Neural cell (in vitro differentiated cells): ENCODE data around the gene PLBD2. TPM values are rescaled to one million over a fixed set of nuclear protein-coding genes. Genes with fewer than 3 reads are reported as not detected.

Experiments used
- H2AFZ ChIP-seq: fragments of 200-600, 300-800 bp; sonication (generic), shearing (Covaris generic); 2 replicates; pipeline ENCODE4 v1.6.0; 2014; ENCODE audit warnings: low read depth, mild to moderate bottlenecking, antibody characterized with exemption, low read length, moderate library complexity
- H3F3A ChIP-seq: fragments of 200-600 bp; shearing (Covaris generic); 2 replicates; pipeline ENCODE4 v1.6.1; 2016; ENCODE audit warnings: mild to moderate bottlenecking, moderate library complexity, mixed read lengths, antibody characterized with exemption, low read length; ENCODE audit not compliant: insufficient read depth, poor library complexity, severe bottlenecking
- H3K27ac ChIP-seq: fragments of 200-600, 300-800 bp; sonication (generic), shearing (Covaris generic); 2 replicates; pipeline ENCODE4 v1.5.1; 2014; ENCODE audit warnings: mild to moderate bottlenecking, low read length, moderate library complexity
- H3K27me3 ChIP-seq: fragments of 300-800, 200-600 bp; sonication (generic), shearing (Covaris generic); 2 replicates; pipeline ENCODE4 v1.6.0; 2014; ENCODE audit warnings: mild to moderate bottlenecking, low read depth, low read length, moderate library complexity; ENCODE audit not compliant: insufficient read depth
- H3K36me3 ChIP-seq: fragments of 300-800, 200-600 bp; sonication (generic), shearing (Covaris generic); 2 replicates; pipeline ENCODE4 v1.5.1; 2014; ENCODE audit warnings: mild to moderate bottlenecking, antibody characterized with exemption, low read length, moderate library complexity; ENCODE audit not compliant: insufficient read depth
- H3K4me2 ChIP-seq: fragments of 300-800, 200-600 bp; sonication (generic), shearing (Covaris generic); 2 replicates; pipeline ENCODE4 v1.6.0; 2014; ENCODE audit warnings: mild to moderate bottlenecking, low read length
- H3K4me3 ChIP-seq: fragments of 300-800, 200-600 bp; sonication (generic), shearing (Covaris generic); 2 replicates; pipeline ENCODE4 v1.5.1; 2014; ENCODE audit warnings: mild to moderate bottlenecking, low read length, moderate library complexity
- H3K79me2 ChIP-seq: fragments of 200-600 bp; shearing (Covaris generic); replicated peaks from 2 replicates; pipeline ENCODE4 v1.6.0; 2014; ENCODE audit warnings: mild to moderate bottlenecking, low read length, moderate library complexity; ENCODE audit not compliant: insufficient read depth
- H3K9ac ChIP-seq: fragments of 300-800, 200-600 bp; sonication (generic), shearing (Covaris generic); 2 replicates; pipeline ENCODE4 v1.6.1; 2016; ENCODE audit warnings: mild to moderate bottlenecking, low read length, mixed read lengths
- H3K9me2 ChIP-seq: fragments of 200-600 bp; shearing (Covaris generic); 2 replicates; pipeline ENCODE4 v1.6.1; 2016; ENCODE audit warnings: mild to moderate bottlenecking, low read length, mixed read lengths; ENCODE audit not compliant: insufficient read depth
- H3K9me3 ChIP-seq: fragments of 200-600, 300-800 bp; sonication (generic), shearing (Covaris generic); 2 replicates; pipeline ENCODE4 v1.6.1; 2016; ENCODE audit warnings: mild to moderate bottlenecking, mixed run types, low read length, moderate library complexity, mixed read lengths
- H4K20me1 ChIP-seq: fragments of 200-600 bp; shearing (Covaris generic); 2 replicates; pipeline ENCODE4 v1.6.1; 2016; ENCODE audit warnings: mild to moderate bottlenecking, mixed run types; ENCODE audit not compliant: insufficient read depth
- EP300 ChIP-seq: fragments of 450-650 bp; conservative IDR thresholded peaks from 2 replicates; pipeline ENCODE4 v1.6.1; 2014; ENCODE audit warnings: antibody characterized with exemption, mild to moderate bottlenecking, moderate library complexity; ENCODE audit not compliant: poor library complexity, severe bottlenecking
- EZH2 ChIP-seq: fragments of 200-600, 300-800 bp; shearing (Covaris generic), sonication (generic); IDR thresholded peaks from 2 replicates; pipeline ENCODE4 v1.6.1; 2014; ENCODE audit warnings: antibody characterized with exemption, low read length, borderline replicate concordance, mild to moderate bottlenecking; ENCODE audit not compliant: insufficient read depth, poor library complexity, severe bottlenecking
- MXI1 ChIP-seq: fragments of 450-650 bp; conservative IDR thresholded peaks from 2 replicates; pipeline ENCODE4 v1.6.1; 2014; ENCODE audit warnings: antibody characterized with exemption, mild to moderate bottlenecking; ENCODE audit not compliant: poor library complexity, severe bottlenecking
- POLR2AphosphoS5 ChIP-seq: IDR thresholded peaks from 2 replicates; pipeline ENCODE4 v1.6.1; 2012
- RAD21 ChIP-seq: fragments of 450-650 bp; conservative IDR thresholded peaks from 2 replicates; pipeline ENCODE4 v1.6.1; 2014; ENCODE audit warnings: antibody characterized with exemption, mild to moderate bottlenecking, moderate library complexity
- SMC3 ChIP-seq: fragments of 450-650 bp; conservative IDR thresholded peaks from 2 replicates; pipeline ENCODE4 v1.6.1; 2014; ENCODE audit warnings: antibody characterized with exemption, mild to moderate bottlenecking, moderate library complexity; ENCODE audit not compliant: poor library complexity
- TAF1 ChIP-seq: IDR thresholded peaks from 2 replicates; pipeline ENCODE4 v1.6.1; 2012; ENCODE audit warnings: low read depth
- polyA plus RNA-seq: library from polyadenylated mRNA; depleted of rRNA; stranded (reverse); fragments of >200 nt; gene quantifications from 2 replicates; pipeline ENCODE4 v1.2.3, GENCODE V29; 2014
- TF ChIP-seq, protein P1 (sequence below): fragments of 450-650 bp; IDR thresholded peaks from 2 replicates; pipeline ENCODE4 v1.5.1; 2014; ENCODE audit warnings: antibody characterized with exemption, mild to moderate bottlenecking, moderate library complexity; ENCODE audit not compliant: poor library complexity, severe bottlenecking
- TF ChIP-seq, protein P2 (sequence below): IDR thresholded peaks from 2 replicates; pipeline ENCODE4 v1.6.1; 2012; ENCODE audit warnings: borderline replicate concordance

Gene PLBD2
- polyA plus RNA-seq, 1 donor from 2014 or later = 4.8 TPM

DNA sequence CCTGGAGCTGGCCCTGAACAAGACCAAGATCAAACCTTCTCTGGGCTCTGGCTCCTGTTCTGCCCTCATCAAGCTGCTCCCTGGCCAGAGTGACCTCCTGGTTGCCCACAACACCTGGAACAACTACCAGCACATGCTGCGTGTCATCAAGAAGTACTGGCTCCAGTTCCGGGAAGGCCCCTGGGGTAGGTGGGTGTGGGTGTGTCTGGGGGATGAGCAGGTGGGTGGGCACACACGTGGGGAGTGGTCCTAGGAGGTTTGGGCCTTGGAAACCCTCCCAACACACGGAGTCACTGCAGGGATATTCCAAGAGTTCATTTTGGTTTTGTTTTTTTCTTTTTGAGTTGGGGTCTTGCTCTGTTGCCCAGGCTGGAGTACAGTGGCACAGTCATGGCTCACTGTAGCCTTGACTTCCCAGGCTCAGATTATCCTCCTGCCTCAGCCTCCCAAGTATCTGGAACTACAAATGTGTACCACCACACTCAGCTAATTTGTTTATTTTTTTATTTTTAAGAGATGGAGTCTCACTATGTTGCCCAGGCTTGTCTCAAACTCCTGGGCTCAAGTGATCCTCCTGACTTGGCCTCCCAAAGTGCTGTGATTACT, 16.5 kb downstream of the PLBD2 start (continued):
- TF ChIP-seq MXI1 = no peak
- TF ChIP-seq POLR2AphosphoS5 = no peak

DNA sequence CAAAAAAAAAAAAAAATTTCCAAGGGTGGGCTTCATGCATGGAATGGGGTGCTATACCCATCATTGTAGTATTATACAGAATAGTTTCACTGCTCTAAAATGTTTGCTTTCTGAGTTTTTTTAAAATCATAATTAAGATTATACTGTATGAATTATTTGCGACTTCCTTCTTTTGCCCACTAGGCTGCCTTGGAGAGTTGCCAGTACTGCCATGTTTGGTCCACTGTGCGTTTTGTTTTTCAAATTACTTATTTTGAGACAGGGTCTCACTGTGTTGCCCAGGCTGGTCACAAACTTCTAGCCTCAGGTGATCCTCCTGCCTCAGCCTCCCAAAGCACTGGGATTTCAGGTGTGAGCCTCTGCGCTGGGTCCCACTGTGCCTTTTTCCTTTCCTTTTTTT, 19.9 kb downstream of the PLBD2 start:
- no peaks in the 10 kb centered on the region for H3K27me3 ChIP-seq
- H4K20me1 ChIP-seq = no peaks in the 10 kb centered on the region
- no peaks in the 10 kb centered on the region for H3K36me3 ChIP-seq
- H3K27ac ChIP-seq = no peak overlapping the region
- H3K79me2 ChIP-seq = no peaks in the 10 kb centered on the region
- no peaks in the 10 kb centered on the region for H3F3A ChIP-seq
- TF ChIP-seq EZH2 (no peak), MXI1 (no peak), EP300 (no peak), TAF1 (no peak), RAD21 (no peak), SMC3 (no peak), POLR2AphosphoS5 (no peak)
- TF ChIP-seq, protein P1, sequence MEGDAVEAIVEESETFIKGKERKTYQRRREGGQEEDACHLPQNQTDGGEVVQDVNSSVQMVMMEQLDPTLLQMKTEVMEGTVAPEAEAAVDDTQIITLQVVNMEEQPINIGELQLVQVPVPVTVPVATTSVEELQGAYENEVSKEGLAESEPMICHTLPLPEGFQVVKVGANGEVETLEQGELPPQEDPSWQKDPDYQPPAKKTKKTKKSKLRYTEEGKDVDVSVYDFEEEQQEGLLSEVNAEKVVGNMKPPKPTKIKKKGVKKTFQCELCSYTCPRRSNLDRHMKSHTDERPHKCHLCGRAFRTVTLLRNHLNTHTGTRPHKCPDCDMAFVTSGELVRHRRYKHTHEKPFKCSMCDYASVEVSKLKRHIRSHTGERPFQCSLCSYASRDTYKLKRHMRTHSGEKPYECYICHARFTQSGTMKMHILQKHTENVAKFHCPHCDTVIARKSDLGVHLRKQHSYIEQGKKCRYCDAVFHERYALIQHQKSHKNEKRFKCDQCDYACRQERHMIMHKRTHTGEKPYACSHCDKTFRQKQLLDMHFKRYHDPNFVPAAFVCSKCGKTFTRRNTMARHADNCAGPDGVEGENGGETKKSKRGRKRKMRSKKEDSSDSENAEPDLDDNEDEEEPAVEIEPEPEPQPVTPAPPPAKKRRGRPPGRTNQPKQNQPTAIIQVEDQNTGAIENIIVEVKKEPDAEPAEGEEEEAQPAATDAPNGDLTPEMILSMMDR = no peak
- TF ChIP-seq, protein P2, sequence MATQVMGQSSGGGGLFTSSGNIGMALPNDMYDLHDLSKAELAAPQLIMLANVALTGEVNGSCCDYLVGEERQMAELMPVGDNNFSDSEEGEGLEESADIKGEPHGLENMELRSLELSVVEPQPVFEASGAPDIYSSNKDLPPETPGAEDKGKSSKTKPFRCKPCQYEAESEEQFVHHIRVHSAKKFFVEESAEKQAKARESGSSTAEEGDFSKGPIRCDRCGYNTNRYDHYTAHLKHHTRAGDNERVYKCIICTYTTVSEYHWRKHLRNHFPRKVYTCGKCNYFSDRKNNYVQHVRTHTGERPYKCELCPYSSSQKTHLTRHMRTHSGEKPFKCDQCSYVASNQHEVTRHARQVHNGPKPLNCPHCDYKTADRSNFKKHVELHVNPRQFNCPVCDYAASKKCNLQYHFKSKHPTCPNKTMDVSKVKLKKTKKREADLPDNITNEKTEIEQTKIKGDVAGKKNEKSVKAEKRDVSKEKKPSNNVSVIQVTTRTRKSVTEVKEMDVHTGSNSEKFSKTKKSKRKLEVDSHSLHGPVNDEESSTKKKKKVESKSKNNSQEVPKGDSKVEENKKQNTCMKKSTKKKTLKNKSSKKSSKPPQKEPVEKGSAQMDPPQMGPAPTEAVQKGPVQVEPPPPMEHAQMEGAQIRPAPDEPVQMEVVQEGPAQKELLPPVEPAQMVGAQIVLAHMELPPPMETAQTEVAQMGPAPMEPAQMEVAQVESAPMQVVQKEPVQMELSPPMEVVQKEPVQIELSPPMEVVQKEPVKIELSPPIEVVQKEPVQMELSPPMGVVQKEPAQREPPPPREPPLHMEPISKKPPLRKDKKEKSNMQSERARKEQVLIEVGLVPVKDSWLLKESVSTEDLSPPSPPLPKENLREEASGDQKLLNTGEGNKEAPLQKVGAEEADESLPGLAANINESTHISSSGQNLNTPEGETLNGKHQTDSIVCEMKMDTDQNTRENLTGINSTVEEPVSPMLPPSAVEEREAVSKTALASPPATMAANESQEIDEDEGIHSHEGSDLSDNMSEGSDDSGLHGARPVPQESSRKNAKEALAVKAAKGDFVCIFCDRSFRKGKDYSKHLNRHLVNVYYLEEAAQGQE = no peak
- H2AFZ ChIP-seq = no peak overlapping the region
- H3K9me3 ChIP-seq = no peaks in the 10 kb centered on the region
- H3K4me2 ChIP-seq = no peak overlapping the region
- no peak overlapping the region for H3K9ac ChIP-seq
- no peak overlapping the region for H3K4me3 ChIP-seq
- no peaks in the 10 kb centered on the region for H3K9me2 ChIP-seq

DNA sequence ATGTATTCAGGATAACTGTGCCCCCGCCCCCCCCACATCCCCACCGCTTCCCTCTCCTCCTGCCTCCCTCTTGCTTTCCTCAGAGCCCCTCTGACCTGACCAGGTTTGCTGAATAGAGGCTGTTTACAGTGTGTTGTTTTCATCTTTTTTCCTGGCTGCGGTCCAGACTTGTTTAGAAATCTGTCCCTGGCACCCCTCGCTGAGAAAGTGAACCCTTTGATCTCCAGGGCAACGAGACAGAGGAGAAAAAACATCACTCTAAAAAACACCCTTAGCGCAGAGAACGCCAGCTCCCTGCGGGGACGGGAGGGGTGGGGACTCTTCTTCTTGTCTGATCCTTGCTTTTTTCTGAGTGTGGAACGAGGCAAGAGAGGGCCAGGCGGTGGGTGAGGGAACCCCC, 22.8 kb downstream of the PLBD2 start:
- no peak overlapping the region for H3K4me2 ChIP-seq
- no peaks in the 10 kb centered on the region for H3K27me3 ChIP-seq
- no peaks in the 10 kb centered on the region for H3F3A ChIP-seq
- no peak overlapping the region for H3K27ac ChIP-seq
- no peaks in the 10 kb centered on the region for H3K36me3 ChIP-seq
- no peak overlapping the region for H3K9ac ChIP-seq
- TF ChIP-seq, protein P2 = no peak
- TF ChIP-seq EP300 (no peak), TAF1 (no peak), POLR2AphosphoS5 (no peak), EZH2 (no peak), RAD21 (no peak), MXI1 (no peak), SMC3 (no peak)
- TF ChIP-seq, protein P1 = no peak
- no peak overlapping the region for H2AFZ ChIP-seq
- H4K20me1 ChIP-seq = no peaks in the 10 kb centered on the region
- H3K9me3 ChIP-seq = no peaks in the 10 kb centered on the region
- H3K9me2 ChIP-seq = no peaks in the 10 kb centered on the region
- no peaks in the 10 kb centered on the region for H3K79me2 ChIP-seq
- no peak overlapping the region for H3K4me3 ChIP-seq
